KOPT-K1 (cell line): ENCODE measurements around the gene SLC2A3.
A peak's percentile ranks its signal among the peaks of the same experiment; 100 is the strongest.
"Not testable (repeated sequence)": the region's sequence is repeated elsewhere in the genome, so short reads cannot be mapped to it uniquely, and the experiment has no call there.

Source experiments
- H3K27ac ChIP-seq: fragments of 200-600 bp; sonication (generic); 2 replicates; pipeline ENCODE4 v1.5.1; 2016; ENCODE audit warnings: antibody characterized with exemption, mild to moderate bottlenecking, low read depth, low read length; ENCODE audit not compliant: poor library complexity, severe bottlenecking
- H3K36me3 ChIP-seq: fragments of 200-600 bp; sonication (generic); 2 replicates; pipeline ENCODE4 v1.5.1; 2017; ENCODE audit warnings: antibody characterized with exemption, mild to moderate bottlenecking, low read length, moderate library complexity; ENCODE audit not compliant: insufficient read depth
- H3K9me3 ChIP-seq: fragments of 200-600 bp; sonication (generic); 2 replicates; pipeline ENCODE4 v1.5.1; 2017; ENCODE audit warnings: antibody characterized with exemption, low read length, mild to moderate bottlenecking; ENCODE audit not compliant: insufficient read depth, poor library complexity, severe bottlenecking

SLC2A3 gene

GRCh38 chr12:7961395-7962178 lies 25.6 kb upstream of the SLC2A3 start:
- H3K36me3 ChIP-seq = no peaks in the 10 kb centered on the region
- peak overlapping the region; percentile 75 for H3K27ac ChIP-seq
- no peaks in the 10 kb centered on the region for H3K9me3 ChIP-seq

DNA sequence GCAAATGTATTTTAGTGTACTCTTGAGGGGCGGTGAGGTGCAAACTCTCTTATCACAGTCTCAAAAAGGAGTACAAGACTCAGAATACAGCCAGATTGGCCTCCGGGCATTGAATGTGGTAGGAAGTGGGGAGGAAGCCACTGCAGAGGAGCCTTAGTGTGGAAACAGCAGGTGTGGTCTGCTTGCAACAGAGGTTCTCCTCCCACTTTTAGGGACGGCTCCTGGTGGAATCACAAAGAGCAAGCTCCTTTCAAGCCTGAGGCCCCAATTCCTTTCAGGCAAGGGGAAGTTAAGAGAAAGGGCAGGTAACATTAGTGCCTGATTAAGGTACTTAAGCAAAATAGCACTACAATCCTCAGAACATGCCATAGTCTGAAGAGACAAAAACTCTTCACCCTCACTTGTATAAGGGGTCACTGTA lies 23.7 kb upstream of the SLC2A3 start:
- H3K9me3 ChIP-seq = no peaks in the 10 kb centered on the region
- H3K27ac ChIP-seq = peak overlapping the region; percentile 75
- no peaks in the 10 kb centered on the region for H3K36me3 ChIP-seq

DNA sequence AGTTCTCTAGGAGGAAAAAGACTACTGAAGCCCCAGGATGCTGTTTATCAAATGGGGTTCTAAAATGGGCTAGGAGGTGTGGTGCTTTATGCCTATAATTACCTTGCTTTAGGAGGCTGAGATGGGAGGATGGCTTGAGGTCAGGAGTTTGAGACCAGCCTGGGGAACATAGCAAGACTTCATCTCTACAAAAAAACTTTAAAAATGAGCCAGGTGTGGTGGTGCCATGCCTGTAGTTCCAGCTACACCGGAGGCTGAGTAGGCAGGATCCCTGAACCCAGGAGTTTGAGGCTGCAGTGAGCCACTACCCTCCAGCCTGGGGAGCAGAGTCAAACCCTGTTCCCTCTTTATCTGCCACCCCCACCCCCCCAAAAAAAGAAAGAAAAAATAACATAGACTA lies 23.3 kb upstream of the SLC2A3 start:
- Histone ChIP-seq H3K9me3 (no peaks in the 10 kb centered on the region), H3K27ac (peak overlapping the region; percentile 75), H3K36me3 (no peaks in the 10 kb centered on the region)

DNA sequence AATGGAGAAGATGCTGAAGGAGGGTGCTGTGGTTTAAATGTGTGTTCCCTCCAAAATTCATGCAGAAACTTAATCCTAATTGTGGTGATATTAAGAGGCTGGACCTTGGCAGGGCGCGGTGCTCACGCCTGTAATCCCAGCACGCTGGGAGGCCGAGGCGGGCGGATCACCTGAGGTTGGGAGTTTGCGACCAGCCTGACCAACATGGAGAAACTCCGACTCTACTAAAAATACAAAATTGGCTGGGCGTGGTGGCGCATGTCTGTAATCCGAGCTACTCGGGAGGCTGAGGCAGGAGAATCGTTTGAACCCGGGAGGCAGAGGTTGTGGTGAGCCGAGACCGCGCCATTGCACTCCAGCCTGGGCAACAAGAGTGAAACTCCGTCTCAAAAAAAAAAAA lies 18.9 kb upstream of the SLC2A3 start:
- not testable (repeated sequence) for H3K27ac ChIP-seq, H3K9me3 ChIP-seq

DNA sequence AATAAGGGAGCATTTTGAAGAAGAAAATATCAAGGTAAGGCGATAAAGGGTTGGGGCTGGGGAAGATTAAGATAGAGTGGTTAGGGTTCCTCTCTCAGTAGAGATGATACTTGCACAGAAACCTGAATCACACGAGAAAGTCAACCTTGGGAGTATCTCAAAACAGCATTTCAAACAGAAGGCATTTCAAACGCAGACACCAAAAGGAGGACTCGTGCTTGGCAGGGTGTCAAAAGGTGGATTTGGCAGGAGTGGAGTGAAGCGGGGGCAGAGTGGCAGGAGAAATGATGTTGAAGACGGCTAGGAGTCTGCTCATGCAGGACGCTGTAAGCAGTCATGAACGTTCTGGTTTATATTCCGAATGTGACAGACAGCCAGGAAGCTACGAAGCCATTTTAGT lies 18.4 kb upstream of the SLC2A3 start:
- H3K36me3 ChIP-seq, H3K9me3 ChIP-seq, H3K27ac ChIP-seq: not testable (repeated sequence)

More for the DNA sequence above, 18.9 kb upstream of the SLC2A3 start:
- H3K36me3 ChIP-seq = not testable (repeated sequence)

GRCh38 chr12:7953912-7954311 lies 17.9 kb upstream of the SLC2A3 start:
- not testable (repeated sequence) for H3K9me3 ChIP-seq, H3K27ac ChIP-seq

DNA sequence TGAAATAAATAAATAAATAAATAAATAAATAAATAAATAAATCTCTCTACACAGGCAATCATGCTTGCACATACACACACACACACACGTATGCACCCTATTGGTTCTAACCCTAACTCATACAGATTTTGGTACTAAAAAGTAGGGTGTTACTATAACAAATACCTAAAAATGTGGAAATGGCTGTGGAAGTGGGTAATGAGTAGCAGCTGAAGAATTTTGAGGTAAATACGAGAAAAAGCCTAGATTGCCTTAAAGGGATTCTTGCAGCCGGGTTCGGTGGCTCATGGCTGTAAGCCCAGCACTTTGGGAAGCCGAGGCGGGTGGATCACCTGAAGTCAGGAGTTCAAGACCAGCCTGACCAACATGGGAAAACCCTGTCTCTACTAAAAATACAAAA lies 15.7 kb upstream of the SLC2A3 start:
- H3K36me3 ChIP-seq = no peaks in the 10 kb centered on the region
- no peaks in the 10 kb centered on the region for H3K9me3 ChIP-seq
- H3K27ac ChIP-seq = no peak overlapping the region

More at GRCh38 chr12:7953912-7954311, 17.9 kb upstream of the SLC2A3 start:
- not testable (repeated sequence) for H3K36me3 ChIP-seq

GRCh38 chr12:7950230-7950943 lies 14.4 kb upstream of the SLC2A3 start:
- not testable (repeated sequence) for H3K27ac ChIP-seq, H3K9me3 ChIP-seq, H3K36me3 ChIP-seq

DNA sequence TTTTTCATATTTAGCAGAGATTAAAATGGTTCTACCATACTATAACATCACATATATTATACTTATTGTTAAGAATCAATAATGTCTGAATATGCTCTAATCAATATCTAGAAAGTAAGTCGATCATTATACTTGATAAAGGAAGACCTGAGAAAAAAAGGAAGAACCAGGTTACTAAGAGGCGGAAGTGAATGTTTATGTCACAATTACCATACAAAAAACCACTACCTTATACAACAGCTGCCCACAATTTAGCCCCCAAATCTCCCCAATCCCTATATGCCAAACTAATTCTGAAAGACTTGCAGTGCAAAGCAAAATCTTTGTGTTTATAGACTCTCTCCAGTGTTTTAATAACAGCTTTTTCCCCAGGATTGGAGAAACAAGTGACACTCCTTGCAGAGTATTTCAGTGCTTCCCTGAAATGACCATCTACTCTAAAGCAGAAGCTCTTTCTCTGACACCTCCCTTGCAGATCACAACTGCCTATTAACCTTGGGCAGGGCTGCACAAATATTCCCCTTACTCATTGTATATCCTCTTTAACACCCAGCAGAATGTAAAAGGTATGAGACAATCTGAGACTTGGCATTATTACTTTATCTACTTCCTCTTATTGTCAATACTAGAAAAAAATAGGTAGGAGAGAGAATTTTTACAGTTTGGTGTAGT lies 12.7 kb upstream of the SLC2A3 start:
- no peaks in the 10 kb centered on the region for H3K9me3 ChIP-seq
- H3K27ac ChIP-seq = no peak overlapping the region
- H3K36me3 ChIP-seq = no peaks in the 10 kb centered on the region

- Histone ChIP-seq H3K27ac (no peak overlapping the region), H3K9me3 (no peaks in the 10 kb centered on the region), H3K36me3 (no peaks in the 10 kb centered on the region)
Measured at GRCh38 chr12:7947011-7947410, 11.0 kb upstream of the SLC2A3 start.

DNA sequence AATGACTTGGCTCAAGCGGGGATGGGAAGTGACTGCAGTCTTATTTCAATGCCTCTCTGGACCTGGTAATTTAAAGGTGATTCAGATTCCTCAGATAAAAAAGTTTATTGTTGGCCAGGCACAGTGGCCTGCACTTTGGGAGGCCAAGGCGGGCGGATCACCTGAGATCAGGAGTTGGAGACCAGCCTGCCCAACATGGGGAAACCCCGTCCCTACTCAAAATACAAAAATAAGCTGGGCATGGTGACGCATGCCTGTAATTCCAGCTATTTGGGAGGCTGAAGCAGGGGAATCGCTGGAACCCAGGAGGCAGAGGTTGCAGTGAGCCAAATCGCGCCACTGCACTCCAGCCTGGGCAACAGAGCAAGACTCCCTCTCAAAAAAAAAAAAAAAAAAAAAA lies 8.8 kb upstream of the SLC2A3 start:
- H3K27ac ChIP-seq, H3K9me3 ChIP-seq, H3K36me3 ChIP-seq: not testable (repeated sequence)

DNA sequence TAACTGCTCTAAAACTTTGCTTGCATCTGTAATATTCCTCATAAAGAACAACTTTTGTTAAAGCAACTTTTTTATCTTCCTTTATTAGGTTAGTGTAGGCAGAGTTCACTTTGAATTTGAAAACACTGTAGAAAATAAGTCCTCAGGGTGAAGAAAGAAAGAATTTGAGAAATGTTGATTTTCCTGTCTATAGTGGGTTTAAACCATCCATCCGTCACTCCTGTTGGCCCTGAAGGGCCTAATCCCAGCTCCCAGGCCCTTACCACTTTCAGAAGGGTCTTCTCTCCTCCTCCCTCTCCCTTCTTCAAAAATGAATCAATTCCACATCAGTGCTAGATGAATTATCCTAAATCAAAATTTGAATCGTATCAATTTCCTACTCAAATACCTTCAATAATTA lies 4.9 kb upstream of the SLC2A3 start:
- Histone ChIP-seq H3K36me3 (no peaks in the 10 kb centered on the region), H3K27ac (no peak overlapping the region), H3K9me3 (no peaks in the 10 kb centered on the region)

- H3K27ac ChIP-seq = peak overlapping the region; percentile 55
- peaks cover 9% of the 10 kb centered on the region for H3K36me3 ChIP-seq
- no peaks in the 10 kb centered on the region for H3K9me3 ChIP-seq
Measured at GRCh38 chr12:7937833-7938506, 2.0 kb upstream of the SLC2A3 start.

DNA sequence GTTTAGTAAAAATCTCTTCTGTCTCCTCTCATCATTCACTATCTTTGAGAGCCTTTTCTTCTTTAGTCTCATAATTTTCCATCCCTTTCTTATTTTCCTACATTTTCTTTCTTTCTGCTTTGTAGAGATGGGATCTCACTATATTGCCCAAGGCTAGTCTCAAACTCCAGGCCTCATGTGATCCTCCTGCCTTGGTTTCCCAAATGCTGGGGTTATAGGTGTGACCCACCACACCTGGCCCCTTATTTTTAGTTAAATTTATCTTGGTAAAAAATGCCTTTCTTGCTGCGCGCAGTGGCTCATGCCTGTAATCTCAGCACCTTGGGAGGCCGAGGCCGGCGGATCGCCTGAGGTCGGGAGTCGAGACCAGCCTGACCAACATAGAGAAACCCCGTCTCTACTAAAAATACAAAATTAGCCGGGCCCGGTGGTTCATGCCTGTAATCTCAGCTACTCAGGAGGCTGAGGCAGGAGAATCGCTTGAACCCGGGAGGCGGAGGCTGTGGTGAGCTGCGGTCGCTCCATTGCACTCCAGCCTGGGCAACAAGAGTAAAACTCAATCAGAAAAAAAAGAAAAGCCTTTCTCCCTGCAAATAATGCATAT lies 996 bp downstream of the SLC2A3 start:
- Histone ChIP-seq H3K36me3 (peaks cover 38% of the 10 kb centered on the region), H3K9me3 (no peaks in the 10 kb centered on the region), H3K27ac (peak overlapping the region; percentile 57)
